ENCODE results near the gene EXOC8. TPM values are rescaled to one million over a fixed set of nuclear protein-coding genes. Genes with fewer than 3 reads are reported as not detected.

Gene EXOC8
- total and polyA plus RNA-seq, 2 of the 8 experiments (the other 6 are each of a cell fraction or from before 2014, with no cell fraction given), result 2.0 to 9.8 TPM

DNA sequence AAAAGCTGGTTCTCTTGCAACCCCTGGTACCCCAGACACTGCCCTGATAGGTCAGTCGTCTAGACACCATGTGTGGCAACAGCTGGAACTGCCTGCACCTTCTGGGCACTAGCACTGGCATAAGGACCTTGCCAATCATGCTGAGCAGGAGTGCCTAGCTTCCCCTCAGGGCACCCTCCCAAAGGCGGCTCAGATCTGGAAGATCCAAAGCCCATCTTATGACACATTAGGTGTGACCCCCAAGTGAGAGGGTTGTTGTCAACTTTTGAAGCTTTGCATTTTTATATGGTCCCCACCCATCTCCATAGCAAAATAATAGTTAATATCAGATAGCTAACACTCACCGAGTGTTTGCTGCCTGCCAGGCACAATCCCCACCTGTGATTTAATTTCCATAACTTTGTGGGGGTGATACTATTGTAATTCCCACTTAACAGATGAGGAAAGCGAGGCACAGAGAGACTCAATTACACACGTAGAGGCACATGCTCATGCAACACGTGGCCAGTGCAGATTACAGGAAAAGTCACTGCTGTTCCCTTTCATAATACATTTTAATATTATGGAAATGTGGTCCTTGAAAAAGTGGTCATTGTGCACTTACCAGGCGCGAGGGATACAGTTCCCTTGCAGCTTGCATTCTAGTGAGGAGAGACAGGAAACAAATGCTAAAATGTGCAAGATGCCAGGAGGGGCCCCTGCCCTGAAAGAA is 25.8 kb downstream of the EXOC8 start (continued):
- TF ChIP-seq SIN3A (conservative IDR thresholded peaks at IDR 0.05 in 1 of 2, IDR thresholded peaks at IDR 0.05 in 1 of 2; ENCODE audit: low read depth in 1 of 2, low read length in 2 of 2) (no peak), CREB1 (IDR thresholded peaks at IDR 0.05) (no peak), POLR2AphosphoS5 (IDR thresholded peaks at IDR 0.05; ENCODE audit: low read depth, low read length) (no peak), POLR2A (IDR thresholded peaks at IDR 0.05; ENCODE audit: control extremely low read depth in 1 of 2, low read depth in 2 of 2, low read length in 2 of 2) (no peak), RFX5 (IDR thresholded peaks at IDR 0.05; ENCODE audit: borderline replicate concordance, low read depth, low read length) (no peak)
- TF ChIP-seq, protein P1, sequence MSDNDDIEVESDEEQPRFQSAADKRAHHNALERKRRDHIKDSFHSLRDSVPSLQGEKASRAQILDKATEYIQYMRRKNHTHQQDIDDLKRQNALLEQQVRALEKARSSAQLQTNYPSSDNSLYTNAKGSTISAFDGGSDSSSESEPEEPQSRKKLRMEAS (IDR thresholded peaks at IDR 0.05), result no peak
